ENCODE data around the gene IZUMO1.
"Not testable (repeated sequence)": the region's sequence is repeated elsewhere in the genome, so short reads cannot be mapped to it uniquely, and the experiment has no call there.

The IZUMO1 gene

GRCh38 chr19:48724796-48725753 lies 21.6 kb downstream of the IZUMO1 start:
- TF ChIP-seq CTCF (IDR thresholded peaks at IDR 0.05; ENCODE audit: low read depth, low read length), result no peak
- peak overlapping the region in 1 of 2 donors; percentile 11 for H3K4me3 ChIP-seq (replicated peaks in 1 of 2; ENCODE audit: low read depth in 2 of 2, low read length in 2 of 2)
- peak; percentile 98 to 99 for DNase-seq (ENCODE audit: low read depth in 2 of 2)

- DNase-seq (ENCODE audit: low read depth in 2 of 2), result no peak
- no peak overlapping the region for H3K4me3 ChIP-seq (replicated peaks in 1 of 2; ENCODE audit: low read depth in 2 of 2, low read length in 2 of 2)
- no peak for TF ChIP-seq CTCF (IDR thresholded peaks at IDR 0.05; ENCODE audit: low read depth, low read length)
Observed at GRCh38 chr19:48722196-48722708, 24.5 kb downstream of the IZUMO1 start.

GRCh38 chr19:48720613-48721296 lies 26.0 kb downstream of the IZUMO1 start:
- peak overlapping the region; percentile 56 to 69 for H3K4me3 ChIP-seq (replicated peaks in 1 of 2; ENCODE audit: low read depth in 2 of 2, low read length in 2 of 2)
- DNase-seq (ENCODE audit: low read depth in 2 of 2), result peak; percentile 100
- peak; percentile 3 for TF ChIP-seq CTCF (IDR thresholded peaks at IDR 0.05; ENCODE audit: low read depth, low read length)

- DNase-seq (ENCODE audit: low read depth in 2 of 2), result peak in 1 of 2 donors; percentile 49
- no peak for TF ChIP-seq CTCF (IDR thresholded peaks at IDR 0.05; ENCODE audit: low read depth, low read length)
- peak overlapping the region in 1 of 2 donors; percentile 69 for H3K4me3 ChIP-seq (replicated peaks in 1 of 2; ENCODE audit: low read depth in 2 of 2, low read length in 2 of 2)
Observed at GRCh38 chr19:48720251-48720612, 26.5 kb downstream of the IZUMO1 start.

GRCh38 chr19:48719263-48720171 lies 27.2 kb downstream of the IZUMO1 start, which contains the start of gene MAMSTR:
MAMSTR (minus strand) TSS chr19:48719725; CDS start chr19:48719031, 694 bp downstream.
- no peak for DNase-seq (ENCODE audit: low read depth in 2 of 2)
- H3K4me3 ChIP-seq (replicated peaks in 1 of 2; ENCODE audit: low read depth in 2 of 2, low read length in 2 of 2), result peak within 1 kb of the TSS; percentile 56 to 69
- no peak for TF ChIP-seq CTCF (IDR thresholded peaks at IDR 0.05; ENCODE audit: low read depth, low read length)

- H3K4me3 ChIP-seq (replicated peaks in 1 of 2; ENCODE audit: low read depth in 2 of 2, low read length in 2 of 2), result no peak overlapping the region
- no peak for DNase-seq (ENCODE audit: low read depth in 2 of 2)
- no peak for TF ChIP-seq CTCF (IDR thresholded peaks at IDR 0.05; ENCODE audit: low read depth, low read length)
Observed at GRCh38 chr19:48718711-48719231, 27.9 kb downstream of the IZUMO1 start.

GRCh38 chr19:48718106-48718505 lies 28.6 kb downstream of the IZUMO1 start:
- DNase-seq (ENCODE audit: low read depth in 2 of 2), result not testable (repeated sequence)

More at GRCh38 chr19:48718106-48718505, 28.6 kb downstream of the IZUMO1 start:
- H3K4me3 ChIP-seq (replicated peaks in 1 of 2; ENCODE audit: low read depth in 2 of 2, low read length in 2 of 2), result not testable (repeated sequence)

Measured in cardiac fibroblast (primary cell).